ENCODE data around the gene NRG4. TPM values are rescaled to one million over a fixed set of nuclear protein-coding genes. Genes with fewer than 3 reads are reported as not detected.
"Not testable (repeated sequence)": the region's sequence is repeated elsewhere in the genome, so short reads cannot be mapped to it uniquely, and the experiment has no call there.

The NRG4 gene
- total and polyA plus RNA-seq, 2 experiments from 2014 or later: 0.50 to 1.5 TPM

GRCh38 chr15:75916978-75917377, 95.2 kb downstream of the NRG4 start:
- H2AFZ ChIP-seq: no peak overlapping the region
- H3K79me2 ChIP-seq: peaks cover 47% of the 10 kb centered on the region
- H3K9me2 ChIP-seq (replicated peaks; ENCODE audit: insufficient read depth): no peaks in the 10 kb centered on the region
- H3K36me3 ChIP-seq (replicated peaks; ENCODE audit: insufficient read depth, low read depth): peaks cover 4% of the 10 kb centered on the region
- H3K4me2 ChIP-seq: no peak overlapping the region
- no peaks in the 10 kb centered on the region for H3K4me1 ChIP-seq (ENCODE audit: insufficient read depth)
- no peaks in the 10 kb centered on the region for H3K27me3 ChIP-seq
- H3K4me3 ChIP-seq: no peak overlapping the region
- H3K27ac ChIP-seq: no peak overlapping the region
- no peak for TF ChIP-seq EZH2 (IDR thresholded peaks at IDR 0.05; ENCODE audit: borderline replicate concordance)
- no peak for TF ChIP-seq EZH2phosphoT487 (IDR thresholded peaks at IDR 0.05; ENCODE audit: low read depth, severe bottlenecking, unreplicated experiment)
- TF ChIP-seq CTCF (IDR thresholded peaks at IDR 0.05; ENCODE audit: poor library complexity): no peak
- DNase-seq (ENCODE audit: low spot score): no peak
- no peaks in the 10 kb centered on the region for H4K20me1 ChIP-seq (ENCODE audit: insufficient read depth, poor library complexity, severe bottlenecking)
- H3K9me3 ChIP-seq (ENCODE audit: low read depth): no peaks in the 10 kb centered on the region
- 63% methylated on average over 1 of the region's 1 CpG for WGBS (ENCODE audit: low lambda C conversion rate, missing lambda C conversion rate)

GRCh38 chr15:75910355-75910754, 101.9 kb downstream of the NRG4 start:
- H4K20me1 ChIP-seq (ENCODE audit: insufficient read depth, poor library complexity, severe bottlenecking); H2AFZ ChIP-seq; H3K27me3 ChIP-seq; DNase-seq (ENCODE audit: low spot score); H3K9me3 ChIP-seq (ENCODE audit: low read depth); H3K9me2 ChIP-seq (replicated peaks; ENCODE audit: insufficient read depth); H3K27ac ChIP-seq; H3K4me3 ChIP-seq; H3K4me1 ChIP-seq (ENCODE audit: insufficient read depth); H3K4me2 ChIP-seq: not testable (repeated sequence)
- H3K79me2 ChIP-seq: peaks cover 88% of the 10 kb centered on the region
- 98% methylated on average over 3 of the region's 3 CpGs for WGBS (ENCODE audit: low lambda C conversion rate, missing lambda C conversion rate)
- H3K36me3 ChIP-seq (replicated peaks; ENCODE audit: insufficient read depth, low read depth): peaks cover 12% of the 10 kb centered on the region

GRCh38 chr15:75905231-75905630, 107.0 kb downstream of the NRG4 start:
- Histone ChIP-seq H3K4me3 (no peak overlapping the region), H3K9me2 (replicated peaks; ENCODE audit: insufficient read depth) (no peaks in the 10 kb centered on the region)
- WGBS (ENCODE audit: low lambda C conversion rate, missing lambda C conversion rate): 90% methylated on average over 5 of the region's 5 CpGs

More at GRCh38 chr15:75905231-75905630, 107.0 kb downstream of the NRG4 start:
- Histone ChIP-seq H3K4me1 (ENCODE audit: insufficient read depth) (peaks cover 19% of the 10 kb centered on the region), H3K27ac (no peak overlapping the region), H4K20me1 (ENCODE audit: insufficient read depth, poor library complexity, severe bottlenecking) (no peaks in the 10 kb centered on the region), H3K27me3 (no peaks in the 10 kb centered on the region), H3K4me2 (peak overlapping the region; percentile 77), H2AFZ (no peak overlapping the region), H3K36me3 (replicated peaks; ENCODE audit: insufficient read depth, low read depth) (peaks cover 7% of the 10 kb centered on the region), H3K79me2 (peaks cover 52% of the 10 kb centered on the region), H3K9me3 (ENCODE audit: low read depth) (no peaks in the 10 kb centered on the region)
- no peak for DNase-seq (ENCODE audit: low spot score)
- TF ChIP-seq EZH2 (IDR thresholded peaks at IDR 0.05; ENCODE audit: borderline replicate concordance) (no peak), EZH2phosphoT487 (IDR thresholded peaks at IDR 0.05; ENCODE audit: low read depth, severe bottlenecking, unreplicated experiment) (no peak), CTCF (IDR thresholded peaks at IDR 0.05; ENCODE audit: poor library complexity) (no peak)
